Esophagus squamous epithelium (tissue), 4 donors: Measurements from ENCODE around the gene GOLGA8H.
"Not testable (repeated sequence)": the region's sequence is repeated elsewhere in the genome, so short reads cannot be mapped to it uniquely, and the experiment has no call there.

Experiments
- CTCF ChIP-seq, 6 experiments: fragments of 450-650 bp in 4 of 6; fragments of 200-600 bp in 2 of 6; sonication (generic) in 2 of 6; IDR thresholded peaks; one replicate each; pipeline ENCODE4 v1.5.1; 2016 to 2019; ENCODE audit warnings: antibody characterized with exemption in 6 of 6, mild to moderate bottlenecking in 4 of 6, moderate library complexity in 4 of 6
- POLR2A ChIP-seq, 4 donors: fragments of 450-650 bp; IDR thresholded peaks; one replicate each; pipeline ENCODE4 v1.6.1; 2017; ENCODE audit warnings: antibody characterized with exemption in 4 of 4, mild to moderate bottlenecking in 4 of 4, moderate library complexity in 3 of 4

DNA sequence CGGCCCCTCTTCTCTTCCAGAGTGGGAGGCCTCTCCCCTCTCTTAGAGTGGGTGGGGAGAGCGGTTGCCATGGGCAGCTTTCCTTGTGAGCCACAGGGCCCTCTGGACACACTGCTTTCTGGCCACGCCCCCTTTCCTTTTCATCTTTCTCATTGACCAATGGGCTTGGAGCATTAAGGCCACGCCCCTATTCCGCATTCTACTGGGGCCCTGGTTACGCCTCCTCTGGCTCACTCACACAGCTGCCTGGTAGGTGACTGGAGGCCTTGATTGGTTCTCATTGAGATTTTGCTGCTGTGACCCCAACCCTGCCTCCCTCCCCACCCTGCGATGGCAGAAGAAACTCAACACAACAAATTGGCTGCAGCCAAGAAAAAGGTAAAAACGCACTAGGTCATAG lies at the start of gene GOLGA8H:
- not testable (repeated sequence) for TF ChIP-seq CTCF, POLR2A (IDR thresholded peaks at IDR 0.05)
